ENCODE results near the gene FBXL4. TPM values are rescaled to one million over a fixed set of nuclear protein-coding genes. Genes with fewer than 3 reads are reported as not detected.

FBXL4 gene
- total RNA-seq, 4 donors from 2014 or later, result 4.9 to 15.1 (median 10.0) TPM

- intact Hi-C loops (cut with DNase I), result no loop called here
- H3K4me1 ChIP-seq, result no peaks in the 10 kb centered on the region
- 92 to 94% methylated on average over 3 of the region's 3 CpGs for WGBS, 2 donors
- no peak overlapping the region for H3K27ac ChIP-seq
- TF ChIP-seq CTCF (IDR thresholded peaks at IDR 0.05), result no peak
- no peak for TF ChIP-seq POLR2A (IDR thresholded peaks at IDR 0.05)
- peaks cover 0 to 38% (median 0%) of the 10 kb centered on the region in 3 donors for H3K36me3 ChIP-seq
- H3K27me3 ChIP-seq, result no peaks in the 10 kb centered on the region
- no peak overlapping the region for H3K4me3 ChIP-seq
- H3K9me3 ChIP-seq, result no peaks in the 10 kb centered on the region
- no peak for DNase-seq
Observed at GRCh38 chr6:98887650-98888049, 60.1 kb downstream of the FBXL4 start.

- no peaks in the 10 kb centered on the region for H3K27me3 ChIP-seq
- WGBS, 2 donors, result 100% methylated on average over 1 to 2 of the region's 3 CpGs
- peaks cover 0 to 28% (median 0%) of the 10 kb centered on the region in 3 donors for H3K36me3 ChIP-seq
- DNase-seq, result no peak
- TF ChIP-seq POLR2A (IDR thresholded peaks at IDR 0.05) (no peak), CTCF (IDR thresholded peaks at IDR 0.05) (no peak)
- intact Hi-C loops (cut with DNase I), result no loop called here
- H3K27ac ChIP-seq, result no peak overlapping the region
- H3K9me3 ChIP-seq, result no peaks in the 10 kb centered on the region
- H3K4me3 ChIP-seq, result no peak overlapping the region
- no peaks in the 10 kb centered on the region for H3K4me1 ChIP-seq
Observed at GRCh38 chr6:98885330-98885729, 62.4 kb downstream of the FBXL4 start.

- Histone ChIP-seq H3K27ac (no peak overlapping the region), H3K4me1 (no peaks in the 10 kb centered on the region), H3K36me3 (peaks cover 0 to 48% (median 0%) of the 10 kb centered on the region in 3 donors), H3K4me3 (no peak overlapping the region), H3K27me3 (no peaks in the 10 kb centered on the region), H3K9me3 (no peaks in the 10 kb centered on the region)
- intact Hi-C loops (cut with DNase I), result no loop called here
- TF ChIP-seq CTCF (IDR thresholded peaks at IDR 0.05) (no peak), POLR2A (IDR thresholded peaks at IDR 0.05) (no peak)
- DNase-seq, result no peak
Observed at GRCh38 chr6:98880486-98880885, 67.3 kb downstream of the FBXL4 start.

DNA sequence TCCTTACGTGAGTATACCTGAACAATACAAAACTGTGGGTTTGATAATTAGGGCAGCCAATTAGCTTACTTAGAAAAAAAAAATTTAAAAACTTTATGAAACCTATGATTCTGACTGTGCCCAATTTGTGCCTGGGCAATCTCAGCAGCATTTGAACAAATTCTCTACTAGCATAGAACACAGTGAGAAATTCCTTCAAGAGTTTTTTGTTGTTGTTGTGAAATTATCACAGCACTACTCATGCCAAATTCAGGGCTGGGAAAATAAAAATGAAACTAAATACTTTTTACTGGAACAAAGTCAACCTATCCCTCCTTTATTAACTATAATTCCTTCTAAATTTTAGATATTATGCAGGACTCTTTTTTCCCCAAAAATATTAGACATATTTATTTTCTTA, 70.5 kb downstream of the FBXL4 start:
- H3K4me1 ChIP-seq, result no peaks in the 10 kb centered on the region
- H3K9me3 ChIP-seq, result no peaks in the 10 kb centered on the region
- no peak overlapping the region for H3K27ac ChIP-seq
- intact Hi-C loops (cut with DNase I), result no loop called here
- no peak overlapping the region for H3K4me3 ChIP-seq
- WGBS, 2 donors, result 0 to 100% methylated on average over 1 of the region's 1 CpG
- no peak for DNase-seq
- TF ChIP-seq POLR2A (IDR thresholded peaks at IDR 0.05) (no peak), CTCF (IDR thresholded peaks at IDR 0.05) (no peak)
- H3K36me3 ChIP-seq, result peaks cover 0 to 67% (median 0%) of the 10 kb centered on the region in 3 donors
- H3K27me3 ChIP-seq, result no peaks in the 10 kb centered on the region

DNA sequence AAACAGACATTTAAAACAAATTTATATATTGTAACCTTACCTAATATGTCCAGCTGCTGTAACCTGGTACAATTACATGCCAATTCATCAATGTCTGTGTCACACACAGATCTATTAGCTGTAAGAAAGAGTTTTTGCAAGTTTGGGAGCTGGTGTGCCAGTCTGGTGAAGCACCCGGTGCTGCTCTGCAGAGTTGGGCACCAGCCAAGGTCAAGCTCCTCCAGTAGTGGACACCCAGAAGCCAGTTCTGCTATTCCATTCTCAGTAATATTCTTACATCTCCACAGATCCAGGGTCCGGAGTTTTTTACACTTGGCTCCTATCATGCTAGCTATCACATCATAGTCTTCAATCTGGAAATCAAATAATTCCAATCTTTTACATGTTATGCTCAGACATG, 72.4 kb downstream of the FBXL4 start:
- Histone ChIP-seq H3K4me3 (no peak overlapping the region), H3K27ac (no peak overlapping the region), H3K36me3 (peaks cover 0 to 60% (median 0%) of the 10 kb centered on the region in 3 donors), H3K9me3 (no peaks in the 10 kb centered on the region), H3K4me1 (no peaks in the 10 kb centered on the region), H3K27me3 (no peaks in the 10 kb centered on the region)
- WGBS, 2 donors, result 76 to 80% methylated on average over 2 of the region's 2 CpGs
- intact Hi-C loops (cut with DNase I), result no loop called here
- DNase-seq, result no peak
- TF ChIP-seq POLR2A (IDR thresholded peaks at IDR 0.05) (no peak), CTCF (IDR thresholded peaks at IDR 0.05) (no peak)

Data from esophagus squamous epithelium (tissue), 5 donors.